ENCODE data around the gene ERG. TPM values are rescaled to one million over a fixed set of nuclear protein-coding genes. Genes with fewer than 3 reads are reported as not detected.

The ERG gene
- total RNA-seq, 4 donors from 2014 or later, result 4.2 to 20.6 (median 4.8) TPM

DNA sequence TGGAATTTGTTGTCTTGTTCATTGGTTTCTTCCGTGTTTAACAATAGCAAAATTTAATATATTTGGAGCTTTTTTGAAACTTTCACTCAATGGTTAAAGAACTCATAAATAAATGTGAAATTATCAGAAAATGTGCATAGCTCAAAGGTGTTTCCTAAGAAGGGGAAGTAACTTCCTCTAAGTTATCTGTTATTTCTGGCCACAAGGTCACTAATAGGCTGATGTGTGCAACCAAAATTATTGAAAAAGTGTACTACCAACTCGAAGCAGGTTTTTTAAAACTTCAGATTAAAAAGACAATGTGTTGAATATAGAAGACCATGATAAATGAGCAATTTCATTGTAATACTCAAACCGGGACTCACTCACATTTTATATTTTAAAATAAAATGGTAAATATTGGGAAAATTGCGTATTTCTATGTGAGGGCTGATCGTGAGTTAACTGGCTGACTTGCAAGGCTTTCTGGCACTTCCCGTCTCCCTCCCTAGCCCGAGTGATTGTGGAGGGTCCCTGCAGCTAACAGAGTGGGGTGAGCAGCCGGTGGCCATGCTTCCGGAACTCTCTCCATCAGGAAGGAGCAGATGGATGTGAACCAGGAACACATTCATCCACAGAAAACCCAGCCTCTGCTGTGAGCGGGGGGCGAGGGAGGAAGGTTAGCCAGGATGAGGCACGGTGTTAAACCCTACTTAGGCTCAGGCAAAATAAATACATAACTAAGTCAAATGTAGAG lies 96.9 kb downstream of the ERG start:
- no peaks in the 10 kb centered on the region for H3K27me3 ChIP-seq
- no peaks in the 10 kb centered on the region for H3K9me3 ChIP-seq
- DNase-seq, result no peak
- TF ChIP-seq POLR2A (IDR thresholded peaks at IDR 0.05), result no peak
- no peaks in the 10 kb centered on the region for H3K36me3 ChIP-seq
- no peak overlapping the region for H3K4me3 ChIP-seq
- H3K4me1 ChIP-seq, result no peaks in the 10 kb centered on the region
- no peak overlapping the region for H3K27ac ChIP-seq

DNA sequence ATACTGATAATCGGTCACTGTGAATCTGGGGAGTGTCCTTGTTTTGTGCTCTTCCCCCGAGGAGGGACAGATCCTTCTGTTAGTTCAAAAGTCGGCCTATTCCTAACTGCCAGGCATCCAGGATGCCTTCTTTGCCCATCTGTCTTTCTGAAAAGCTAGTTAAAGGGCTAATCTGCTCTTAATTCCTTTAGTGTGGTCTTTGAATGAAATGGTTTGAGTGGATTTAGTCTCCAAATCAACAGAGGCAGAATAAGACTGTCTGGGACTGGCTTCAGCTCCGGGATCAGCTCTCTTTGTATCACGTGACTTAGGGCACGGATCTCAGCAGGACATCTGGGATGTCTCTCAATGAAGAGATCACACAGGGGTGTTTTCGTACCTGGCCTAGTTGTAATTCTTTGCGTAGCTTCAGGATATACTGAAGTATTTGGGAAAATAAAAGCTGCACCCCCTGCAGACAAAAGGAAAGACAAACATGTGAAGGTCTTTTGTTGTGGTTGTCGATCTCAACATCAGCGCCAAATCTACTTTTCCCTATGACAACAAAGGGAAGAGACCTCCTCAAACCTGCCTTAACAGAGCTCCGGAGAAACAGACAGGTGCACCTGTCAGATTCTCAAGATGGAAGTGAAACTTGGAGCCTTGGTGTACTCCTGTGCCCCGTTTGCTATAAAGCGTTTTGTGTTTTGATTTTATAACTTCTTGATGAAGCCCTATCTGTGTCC lies 97.9 kb downstream of the ERG start:
- no peaks in the 10 kb centered on the region for H3K36me3 ChIP-seq
- H3K4me1 ChIP-seq, result no peaks in the 10 kb centered on the region
- no peak overlapping the region for H3K4me3 ChIP-seq
- no peaks in the 10 kb centered on the region for H3K27me3 ChIP-seq
- no peak overlapping the region for H3K27ac ChIP-seq
- TF ChIP-seq, protein P1, sequence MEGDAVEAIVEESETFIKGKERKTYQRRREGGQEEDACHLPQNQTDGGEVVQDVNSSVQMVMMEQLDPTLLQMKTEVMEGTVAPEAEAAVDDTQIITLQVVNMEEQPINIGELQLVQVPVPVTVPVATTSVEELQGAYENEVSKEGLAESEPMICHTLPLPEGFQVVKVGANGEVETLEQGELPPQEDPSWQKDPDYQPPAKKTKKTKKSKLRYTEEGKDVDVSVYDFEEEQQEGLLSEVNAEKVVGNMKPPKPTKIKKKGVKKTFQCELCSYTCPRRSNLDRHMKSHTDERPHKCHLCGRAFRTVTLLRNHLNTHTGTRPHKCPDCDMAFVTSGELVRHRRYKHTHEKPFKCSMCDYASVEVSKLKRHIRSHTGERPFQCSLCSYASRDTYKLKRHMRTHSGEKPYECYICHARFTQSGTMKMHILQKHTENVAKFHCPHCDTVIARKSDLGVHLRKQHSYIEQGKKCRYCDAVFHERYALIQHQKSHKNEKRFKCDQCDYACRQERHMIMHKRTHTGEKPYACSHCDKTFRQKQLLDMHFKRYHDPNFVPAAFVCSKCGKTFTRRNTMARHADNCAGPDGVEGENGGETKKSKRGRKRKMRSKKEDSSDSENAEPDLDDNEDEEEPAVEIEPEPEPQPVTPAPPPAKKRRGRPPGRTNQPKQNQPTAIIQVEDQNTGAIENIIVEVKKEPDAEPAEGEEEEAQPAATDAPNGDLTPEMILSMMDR (IDR thresholded peaks at IDR 0.05), result no peak
- TF ChIP-seq POLR2A (IDR thresholded peaks at IDR 0.05), result no peak
- DNase-seq, result no peak
- no peaks in the 10 kb centered on the region for H3K9me3 ChIP-seq

DNA sequence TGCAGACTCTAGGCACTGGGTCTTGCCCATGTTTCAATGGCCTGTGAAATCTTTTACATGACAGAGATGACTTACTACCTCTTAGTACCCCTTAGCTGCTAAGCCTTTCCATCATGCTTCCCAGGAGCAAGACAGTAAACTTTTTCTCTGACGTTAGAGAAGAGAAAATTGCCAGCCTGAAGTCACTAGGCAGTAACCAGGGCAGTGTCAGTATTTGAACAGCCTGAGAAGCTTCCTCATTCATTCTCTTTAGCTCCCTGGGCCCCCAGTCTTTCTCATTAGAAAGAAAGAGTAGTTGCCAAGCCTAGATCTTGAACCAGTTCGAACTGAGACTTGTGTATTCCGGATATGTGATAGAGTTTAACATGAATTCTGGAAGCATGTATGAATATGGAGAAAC lies 99.2 kb downstream of the ERG start:
- no peak for DNase-seq
- Histone ChIP-seq H3K9me3 (no peaks in the 10 kb centered on the region), H3K4me1 (no peaks in the 10 kb centered on the region), H3K36me3 (no peaks in the 10 kb centered on the region), H3K4me3 (no peak overlapping the region), H3K27me3 (no peaks in the 10 kb centered on the region), H3K27ac (no peak overlapping the region)
- no peak for TF ChIP-seq POLR2A (IDR thresholded peaks at IDR 0.05)
- TF ChIP-seq, protein P1 (IDR thresholded peaks at IDR 0.05), result no peak

DNA sequence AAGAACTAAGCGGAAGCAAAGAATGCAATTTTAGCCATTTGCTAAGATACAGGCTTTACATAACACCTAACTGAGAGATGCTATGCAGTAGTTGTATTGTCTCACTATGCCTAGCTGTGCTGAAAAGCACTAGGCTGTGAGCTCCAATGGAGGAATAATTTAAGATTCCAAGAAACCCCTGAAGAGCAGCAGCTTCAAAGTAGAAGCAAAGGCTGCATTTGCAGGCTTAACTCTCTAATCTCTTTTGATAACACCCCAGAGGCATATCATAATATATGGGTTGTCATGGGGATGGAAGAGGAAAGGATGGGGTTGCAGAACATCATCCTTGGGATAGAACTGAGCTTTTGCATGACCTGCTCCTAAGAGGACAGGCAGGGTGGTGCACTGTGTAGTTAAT lies 102.0 kb downstream of the ERG start:
- no peak for DNase-seq
- no peaks in the 10 kb centered on the region for H3K9me3 ChIP-seq
- no peak overlapping the region for H3K4me3 ChIP-seq
- H3K27me3 ChIP-seq, result no peaks in the 10 kb centered on the region
- TF ChIP-seq, protein P1 (IDR thresholded peaks at IDR 0.05), result no peak
- TF ChIP-seq POLR2A (IDR thresholded peaks at IDR 0.05), result no peak
- H3K4me1 ChIP-seq, result no peaks in the 10 kb centered on the region
- no peaks in the 10 kb centered on the region for H3K36me3 ChIP-seq
- H3K27ac ChIP-seq, result no peak overlapping the region

DNA sequence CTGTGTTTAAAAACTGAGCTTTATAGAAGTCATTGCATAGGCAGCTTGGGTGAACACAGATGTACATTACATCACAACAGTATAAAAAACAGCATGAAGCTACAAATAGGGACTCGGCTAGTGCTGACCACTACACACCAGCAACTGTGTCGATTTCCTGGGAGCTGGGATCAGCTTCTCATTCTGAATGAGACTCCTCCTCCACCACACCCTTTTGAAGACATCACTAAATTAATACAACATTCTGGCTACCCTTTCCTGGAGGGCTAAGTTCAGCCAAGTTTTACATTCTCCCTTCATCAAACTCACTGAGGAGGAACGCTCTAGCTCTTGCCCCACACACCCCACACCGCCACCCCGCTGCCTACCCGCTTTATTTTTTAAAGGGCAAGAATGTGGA lies 102.7 kb downstream of the ERG start:
- H3K9me3 ChIP-seq, result no peaks in the 10 kb centered on the region
- DNase-seq, result no peak
- no peaks in the 10 kb centered on the region for H3K27me3 ChIP-seq
- H3K4me3 ChIP-seq, result no peak overlapping the region
- no peaks in the 10 kb centered on the region for H3K4me1 ChIP-seq
- H3K27ac ChIP-seq, result no peak overlapping the region
- no peak for TF ChIP-seq POLR2A (IDR thresholded peaks at IDR 0.05)
- TF ChIP-seq, protein P1 (IDR thresholded peaks at IDR 0.05), result no peak
- H3K36me3 ChIP-seq, result no peaks in the 10 kb centered on the region

DNA sequence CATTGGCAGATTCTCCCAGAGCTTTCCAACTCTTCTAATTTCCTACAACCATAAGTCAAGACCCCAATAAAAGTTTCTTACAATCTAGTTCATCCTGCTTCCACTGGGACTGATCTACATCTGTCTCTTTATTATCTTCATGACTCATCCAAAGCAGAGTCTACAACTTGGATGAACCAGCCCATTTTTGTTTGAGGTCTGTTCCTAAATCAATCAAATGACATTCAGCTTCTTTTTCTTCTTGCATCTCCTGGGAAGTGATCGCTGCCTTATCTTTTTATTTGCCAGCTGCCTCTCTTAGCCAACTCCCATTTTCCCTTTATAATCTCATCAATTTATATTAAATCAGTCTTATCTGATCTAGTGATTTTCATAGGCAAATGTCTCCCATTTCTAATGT lies 105.6 kb downstream of the ERG start:
- TF ChIP-seq POLR2A (IDR thresholded peaks at IDR 0.05), result no peak
- TF ChIP-seq, protein P1 (IDR thresholded peaks at IDR 0.05), result no peak
- no peak overlapping the region for H3K4me3 ChIP-seq
- no peaks in the 10 kb centered on the region for H3K27me3 ChIP-seq
- no peak for DNase-seq
- no peaks in the 10 kb centered on the region for H3K36me3 ChIP-seq
- no peaks in the 10 kb centered on the region for H3K4me1 ChIP-seq
- H3K9me3 ChIP-seq, result no peaks in the 10 kb centered on the region
- H3K27ac ChIP-seq, result no peak overlapping the region

All from Peyer's patch (tissue), 4 donors.